Ishikawa (cell line): ENCODE results near the gene PALS1.

ENCODE experiments used
- CEBPB ChIP-seq: IDR thresholded peaks from 2 replicates; pipeline ENCODE4 v1.6.1; 2012
- CREB1 ChIP-seq: IDR thresholded peaks from 2 replicates; pipeline ENCODE4 v1.6.1; 2012; ENCODE audit warnings: low read depth
- EP300 ChIP-seq: IDR thresholded peaks from 2 replicates; pipeline ENCODE4 v1.6.1; 2012; ENCODE audit warnings: borderline replicate concordance
- FOXM1 ChIP-seq: IDR thresholded peaks from 2 replicates; pipeline ENCODE4 v1.6.1; 2012; ENCODE audit warnings: low read depth, borderline replicate concordance
- NFIC ChIP-seq: IDR thresholded peaks from 2 replicates; pipeline ENCODE4 v1.6.1; 2012
- RAD21 ChIP-seq: IDR thresholded peaks from 2 replicates; pipeline ENCODE4 v1.6.1; 2012; ENCODE audit warnings: low read depth
- TAF1 ChIP-seq: IDR thresholded peaks from 2 replicates; pipeline ENCODE4 v1.6.1; 2012; ENCODE audit warnings: low read depth, mild to moderate bottlenecking
- TCF12 ChIP-seq: IDR thresholded peaks from 2 replicates; pipeline ENCODE4 v1.6.1; 2012; ENCODE audit warnings: low read depth
- YY1 ChIP-seq: IDR thresholded peaks from 2 replicates; pipeline ENCODE4 v1.6.1; 2012; ENCODE audit warnings: low read depth
- TF ChIP-seq, protein P1 (sequence below): IDR thresholded peaks from 2 replicates; pipeline ENCODE4 v1.6.1; 2012
- TF ChIP-seq, protein P2 (sequence below): IDR thresholded peaks from 2 replicates; pipeline ENCODE4 v1.6.1; 2012; ENCODE audit warnings: low read depth, mild to moderate bottlenecking

DNA sequence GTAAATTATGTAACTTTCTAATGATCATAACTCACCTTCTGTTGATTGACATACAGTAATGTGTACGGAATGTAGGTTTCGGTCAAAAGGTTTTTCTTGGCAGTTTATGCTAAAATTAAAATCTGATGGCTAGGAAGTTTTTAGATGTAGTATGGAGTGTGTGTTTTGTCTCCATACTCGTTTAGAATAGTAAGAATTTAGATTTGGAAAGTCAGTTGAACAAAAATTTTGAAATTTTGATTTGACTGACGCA, 859 bp downstream of the PALS1 start:
- TF ChIP-seq, protein P1, sequence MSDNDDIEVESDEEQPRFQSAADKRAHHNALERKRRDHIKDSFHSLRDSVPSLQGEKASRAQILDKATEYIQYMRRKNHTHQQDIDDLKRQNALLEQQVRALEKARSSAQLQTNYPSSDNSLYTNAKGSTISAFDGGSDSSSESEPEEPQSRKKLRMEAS = no peak
- TF ChIP-seq, protein P2, sequence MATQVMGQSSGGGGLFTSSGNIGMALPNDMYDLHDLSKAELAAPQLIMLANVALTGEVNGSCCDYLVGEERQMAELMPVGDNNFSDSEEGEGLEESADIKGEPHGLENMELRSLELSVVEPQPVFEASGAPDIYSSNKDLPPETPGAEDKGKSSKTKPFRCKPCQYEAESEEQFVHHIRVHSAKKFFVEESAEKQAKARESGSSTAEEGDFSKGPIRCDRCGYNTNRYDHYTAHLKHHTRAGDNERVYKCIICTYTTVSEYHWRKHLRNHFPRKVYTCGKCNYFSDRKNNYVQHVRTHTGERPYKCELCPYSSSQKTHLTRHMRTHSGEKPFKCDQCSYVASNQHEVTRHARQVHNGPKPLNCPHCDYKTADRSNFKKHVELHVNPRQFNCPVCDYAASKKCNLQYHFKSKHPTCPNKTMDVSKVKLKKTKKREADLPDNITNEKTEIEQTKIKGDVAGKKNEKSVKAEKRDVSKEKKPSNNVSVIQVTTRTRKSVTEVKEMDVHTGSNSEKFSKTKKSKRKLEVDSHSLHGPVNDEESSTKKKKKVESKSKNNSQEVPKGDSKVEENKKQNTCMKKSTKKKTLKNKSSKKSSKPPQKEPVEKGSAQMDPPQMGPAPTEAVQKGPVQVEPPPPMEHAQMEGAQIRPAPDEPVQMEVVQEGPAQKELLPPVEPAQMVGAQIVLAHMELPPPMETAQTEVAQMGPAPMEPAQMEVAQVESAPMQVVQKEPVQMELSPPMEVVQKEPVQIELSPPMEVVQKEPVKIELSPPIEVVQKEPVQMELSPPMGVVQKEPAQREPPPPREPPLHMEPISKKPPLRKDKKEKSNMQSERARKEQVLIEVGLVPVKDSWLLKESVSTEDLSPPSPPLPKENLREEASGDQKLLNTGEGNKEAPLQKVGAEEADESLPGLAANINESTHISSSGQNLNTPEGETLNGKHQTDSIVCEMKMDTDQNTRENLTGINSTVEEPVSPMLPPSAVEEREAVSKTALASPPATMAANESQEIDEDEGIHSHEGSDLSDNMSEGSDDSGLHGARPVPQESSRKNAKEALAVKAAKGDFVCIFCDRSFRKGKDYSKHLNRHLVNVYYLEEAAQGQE = no peak
- TF ChIP-seq TAF1 = no peak
- TF ChIP-seq RAD21 = no peak
- no peak for TF ChIP-seq CEBPB
- no peak for TF ChIP-seq CREB1
- TF ChIP-seq EP300 = no peak
- TF ChIP-seq FOXM1 = no peak
- TF ChIP-seq NFIC = no peak
- no peak for TF ChIP-seq YY1
- no peak for TF ChIP-seq TCF12
